ENCODE data around the gene NBDY. TPM values are rescaled to one million over a fixed set of nuclear protein-coding genes. Genes with fewer than 3 reads are reported as not detected.
"Not testable (repeated sequence)": the region's sequence is repeated elsewhere in the genome, so short reads cannot be mapped to it uniquely, and the experiment has no call there.

Gene NBDY
- total RNA-seq, 1 donor from 2014 or later: 6.7 TPM

GRCh38 chrX:56764975-56765791 is 36.1 kb downstream of the NBDY start:
- DNase-seq: no peak

- DNase-seq: no peak
Observed at GRCh38 chrX:56765811-56766553, 36.9 kb downstream of the NBDY start.

- DNase-seq: no peak
Observed at GRCh38 chrX:56766554-56767347, 37.7 kb downstream of the NBDY start.

DNA sequence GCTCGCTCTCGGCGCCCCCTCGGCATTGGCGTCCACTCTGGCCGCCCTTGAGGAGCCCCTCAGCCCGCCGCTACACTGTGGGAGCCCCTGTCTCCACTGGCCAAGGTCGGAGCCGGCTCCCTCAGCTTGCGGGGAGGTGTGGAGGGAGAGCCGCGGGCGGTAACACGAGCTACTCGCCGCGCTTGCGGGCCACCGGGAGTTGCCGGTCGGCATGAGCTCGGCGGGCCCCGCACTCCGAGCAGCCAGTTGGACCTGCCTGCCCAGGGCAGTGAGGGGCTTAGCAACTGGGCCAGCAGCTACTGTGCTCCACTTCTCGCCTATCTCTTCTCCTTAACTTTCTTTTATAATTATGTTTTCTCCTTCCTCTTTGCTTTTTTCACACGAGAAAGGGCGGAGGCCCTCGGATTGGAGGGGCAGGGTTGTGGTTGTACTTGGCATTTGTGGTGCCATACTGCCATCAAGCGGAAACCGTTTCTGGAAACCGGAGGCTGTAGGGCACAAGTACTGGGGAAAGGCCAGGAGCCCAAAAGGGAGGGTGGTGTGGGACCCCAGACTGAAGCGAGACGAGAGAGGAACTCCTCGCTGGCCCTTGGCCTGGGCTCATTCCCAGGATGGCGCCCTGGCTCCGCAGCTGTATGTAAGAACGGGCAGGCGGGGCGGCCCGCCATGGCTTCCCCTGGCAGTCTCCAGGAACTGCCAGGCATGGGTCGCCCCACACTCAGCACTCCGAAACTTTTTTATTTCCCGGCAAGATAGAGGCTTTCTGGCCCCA is 38.5 kb downstream of the NBDY start:
- not testable (repeated sequence) for DNase-seq

DNA sequence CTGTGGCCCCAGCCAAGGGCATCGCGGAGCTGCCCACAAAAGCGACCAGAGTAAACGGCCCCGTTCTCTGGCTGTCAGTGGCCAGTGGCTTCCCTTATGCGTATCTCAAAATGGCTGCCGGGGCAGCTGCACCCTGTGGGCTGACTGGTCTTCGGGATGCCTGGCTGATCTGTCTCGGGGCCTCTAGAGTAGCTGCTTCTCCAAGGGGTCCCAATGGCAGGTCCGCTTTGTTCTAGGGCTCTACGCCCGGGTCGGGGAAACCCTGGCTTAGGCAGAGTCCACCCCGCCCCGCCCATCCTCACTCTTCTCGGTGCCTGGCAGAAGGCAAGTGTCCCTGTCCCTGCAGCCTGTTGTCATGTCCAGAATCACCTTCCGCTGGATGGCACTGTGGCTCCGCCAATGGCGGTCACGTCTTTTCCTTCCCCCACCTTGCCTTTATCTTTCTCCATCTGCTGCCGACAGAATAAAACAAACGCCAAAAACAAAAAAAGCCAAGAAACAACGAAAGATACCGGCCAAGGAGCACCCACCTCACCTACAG is 39.1 kb downstream of the NBDY start:
- DNase-seq: not testable (repeated sequence)

DNA sequence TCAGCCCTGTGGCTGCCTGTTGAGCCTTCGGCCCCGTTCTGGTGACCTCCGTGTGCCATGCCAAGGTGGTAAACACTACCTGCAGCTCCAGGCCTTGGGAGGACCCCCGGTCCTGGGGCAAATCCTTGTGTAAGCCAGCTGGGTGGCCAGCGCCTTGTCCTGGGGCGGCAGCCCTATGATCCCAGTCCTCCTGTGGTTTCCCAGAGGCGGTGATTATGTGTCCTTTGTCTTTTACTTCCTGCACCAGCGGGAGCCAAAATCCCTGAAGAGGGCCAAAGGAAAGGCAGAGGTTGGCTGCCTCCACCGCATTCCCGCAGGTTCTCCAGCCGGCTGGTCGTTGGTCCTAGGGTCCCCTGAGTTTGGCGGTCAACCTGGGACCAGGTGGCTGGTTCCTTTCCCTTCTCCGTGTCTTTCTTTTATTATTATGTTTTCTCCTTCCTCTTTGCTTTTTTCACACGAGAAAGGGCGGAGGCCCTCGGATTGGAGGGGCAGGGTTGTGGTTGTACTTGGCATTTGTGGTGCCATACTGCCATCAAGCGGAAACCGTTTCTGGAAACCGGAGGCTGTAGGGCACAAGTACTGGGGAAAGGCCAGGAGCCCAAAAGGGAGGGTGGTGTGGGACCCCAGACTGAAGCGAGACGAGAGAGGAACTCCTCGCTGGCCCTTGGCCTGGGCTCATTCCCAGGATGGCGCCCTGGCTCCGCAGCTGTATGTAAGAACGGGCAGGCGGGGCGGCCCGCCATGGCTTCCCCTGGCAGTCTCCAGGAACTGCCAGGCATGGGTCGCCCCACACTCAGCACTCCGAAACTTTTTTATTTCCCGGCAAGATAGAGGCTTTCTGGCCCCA is 43.9 kb downstream of the NBDY start:
- DNase-seq: not testable (repeated sequence)

GRCh38 chrX:56773522-56774060 is 44.5 kb downstream of the NBDY start:
- DNase-seq: not testable (repeated sequence)

DNA sequence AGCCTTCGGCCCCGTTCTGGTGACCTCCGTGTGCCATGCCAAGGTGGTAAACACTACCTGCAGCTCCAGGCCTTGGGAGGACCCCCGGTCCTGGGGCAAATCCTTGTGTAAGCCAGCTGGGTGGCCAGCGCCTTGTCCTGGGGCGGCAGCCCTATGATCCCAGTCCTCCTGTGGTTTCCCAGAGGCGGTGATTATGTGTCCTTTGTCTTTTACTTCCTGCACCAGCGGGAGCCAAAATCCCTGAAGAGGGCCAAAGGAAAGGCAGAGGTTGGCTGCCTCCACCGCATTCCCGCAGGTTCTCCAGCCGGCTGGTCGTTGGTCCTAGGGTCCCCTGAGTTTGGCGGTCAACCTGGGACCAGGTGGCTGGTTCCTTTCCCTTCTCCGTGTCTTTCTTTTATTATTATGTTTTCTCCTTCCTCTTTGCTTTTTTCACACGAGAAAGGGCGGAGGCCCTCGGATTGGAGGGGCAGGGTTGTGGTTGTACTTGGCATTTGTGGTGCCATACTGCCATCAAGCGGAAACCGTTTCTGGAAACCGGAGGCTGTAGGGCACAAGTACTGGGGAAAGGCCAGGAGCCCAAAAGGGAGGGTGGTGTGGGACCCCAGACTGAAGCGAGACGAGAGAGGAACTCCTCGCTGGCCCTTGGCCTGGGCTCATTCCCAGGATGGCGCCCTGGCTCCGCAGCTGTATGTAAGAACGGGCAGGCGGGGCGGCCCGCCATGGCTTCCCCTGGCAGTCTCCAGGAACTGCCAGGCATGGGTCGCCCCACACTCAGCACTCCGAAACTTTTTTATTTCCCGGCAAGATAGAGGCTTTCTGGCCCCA is 49.3 kb downstream of the NBDY start:
- not testable (repeated sequence) for DNase-seq

DNA sequence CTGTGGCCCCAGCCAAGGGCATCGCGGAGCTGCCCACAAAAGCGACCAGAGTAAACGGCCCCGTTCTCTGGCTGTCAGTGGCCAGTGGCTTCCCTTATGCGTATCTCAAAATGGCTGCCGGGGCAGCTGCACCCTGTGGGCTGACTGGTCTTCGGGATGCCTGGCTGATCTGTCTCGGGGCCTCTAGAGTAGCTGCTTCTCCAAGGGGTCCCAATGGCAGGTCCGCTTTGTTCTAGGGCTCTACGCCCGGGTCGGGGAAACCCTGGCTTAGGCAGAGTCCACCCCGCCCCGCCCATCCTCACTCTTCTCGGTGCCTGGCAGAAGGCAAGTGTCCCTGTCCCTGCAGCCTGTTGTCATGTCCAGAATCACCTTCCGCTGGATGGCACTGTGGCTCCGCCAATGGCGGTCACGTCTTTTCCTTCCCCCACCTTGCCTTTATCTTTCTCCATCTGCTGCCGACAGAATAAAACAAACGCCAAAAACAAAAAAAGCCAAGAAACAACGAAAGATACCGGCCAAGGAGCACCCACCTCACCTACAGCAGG is 50.0 kb downstream of the NBDY start:
- not testable (repeated sequence) for DNase-seq

- not testable (repeated sequence) for DNase-seq
Observed at GRCh38 chrX:56780681-56781649, 51.9 kb downstream of the NBDY start.

GRCh38 chrX:56782352-56782751 is 53.3 kb downstream of the NBDY start:
- no peak for DNase-seq

GRCh38 chrX:56782791-56783449 is 53.9 kb downstream of the NBDY start:
- no peak for DNase-seq

- DNase-seq: no peak
Observed at GRCh38 chrX:56783450-56783831, 54.4 kb downstream of the NBDY start.

DNA sequence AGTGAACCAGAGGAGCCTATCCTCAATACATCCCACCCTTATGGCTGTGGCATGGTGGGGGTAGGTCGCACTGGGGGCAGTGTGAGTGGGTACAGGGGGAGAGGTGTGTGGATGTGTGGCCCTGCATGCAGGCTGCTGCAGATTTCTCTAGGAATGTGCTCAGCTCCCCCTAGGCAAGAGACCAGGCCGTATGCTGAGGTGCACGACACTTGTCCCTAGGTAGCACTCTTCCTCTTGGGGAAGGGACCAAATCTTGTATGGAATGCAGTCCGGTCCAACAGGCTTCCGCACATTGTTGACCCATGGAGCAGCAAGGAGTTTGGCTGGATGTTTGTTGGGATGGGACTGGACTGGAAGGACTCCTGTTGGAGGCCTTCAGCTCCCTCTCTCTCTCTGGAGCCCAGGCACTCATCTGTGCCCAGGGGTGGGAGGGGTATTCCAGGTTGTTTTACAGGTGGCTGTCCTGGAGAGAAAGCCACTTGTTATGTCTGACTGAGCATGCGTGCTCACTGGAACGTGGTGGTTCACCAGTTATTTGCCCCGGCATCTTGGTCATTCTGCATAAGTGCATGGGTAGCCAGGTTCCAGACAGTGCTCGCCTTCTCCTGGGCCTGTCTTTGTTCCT is 55.1 kb downstream of the NBDY start:
- no peak for DNase-seq

GRCh38 chrX:56784666-56785065 is 55.6 kb downstream of the NBDY start:
- DNase-seq: no peak

DNA sequence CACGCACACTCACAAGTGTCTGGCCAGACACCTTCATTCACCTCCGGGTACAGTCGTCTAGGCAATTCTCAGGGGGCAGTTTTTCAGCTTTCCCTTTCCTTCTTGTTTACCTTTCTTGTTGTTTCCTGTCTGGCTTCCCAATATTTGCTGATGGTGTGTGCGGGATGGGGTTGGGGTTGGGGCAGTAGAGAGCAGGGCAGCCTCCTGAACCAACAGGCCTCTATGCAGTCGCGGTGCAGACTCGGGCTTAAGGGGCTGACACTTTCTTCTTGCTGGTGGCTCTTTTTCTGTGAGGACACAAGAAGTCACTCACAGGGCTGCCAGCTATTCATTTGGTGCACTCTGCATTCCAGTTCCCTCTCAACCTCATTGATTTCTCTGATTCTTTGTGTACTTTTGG is 56.4 kb downstream of the NBDY start:
- DNase-seq: no peak

Measured in occipital lobe (tissue), 2 donors.